Right atrium auricular region (tissue), 2 donors: ENCODE results near the gene POLR3E. TPM values are rescaled to one million over a fixed set of nuclear protein-coding genes. Genes with fewer than 3 reads are reported as not detected.
"Not testable (repeated sequence)": the region's sequence is repeated elsewhere in the genome, so short reads cannot be mapped to it uniquely, and the experiment has no call there.

Source experiments
- DNase-seq: peaks from one replicate; pipeline ENCODE4 v3.0.0-alpha.2; 2019; ENCODE audit warnings: low spot score
- H3K27ac ChIP-seq, 2 donors: fragments of 200-600 bp; sonication (generic); 1 replicate in 1 of 2; 2 replicates in 1 of 2; pipeline ENCODE4 v1.5.1; 2016 to 2019
- H3K27me3 ChIP-seq, 2 donors: fragments of 200-600 bp; sonication (generic); one replicate each; pipeline versions ENCODE4 v1.5.1 to v1.6.0; 2017 to 2019
- H3K36me3 ChIP-seq: fragments of 200-600 bp; sonication (generic); one replicate; pipeline ENCODE4 v1.5.1; 2016
- H3K4me1 ChIP-seq, 2 donors: fragments of 200-600 bp; sonication (generic); one replicate each; pipeline versions ENCODE4 v1.5.1 to v1.6.0; 2017 to 2019
- H3K4me3 ChIP-seq, 2 donors: fragments of 200-600 bp; sonication (generic); 1 replicate in 1 of 2; 2 replicates in 1 of 2; pipeline ENCODE4 v1.5.1; 2017 to 2019; ENCODE audit warnings: mild to moderate bottlenecking in 1 of 2, moderate library complexity in 1 of 2
- H3K9me3 ChIP-seq, 2 donors: fragments of 200-600 bp; sonication (generic); one replicate each; pipeline ENCODE4 v1.5.1; 2019
- total RNA-seq, 2 donors: library from RNA; depleted of rRNA; stranded (reverse); fragments of >200 nt; gene quantifications; one replicate each; pipeline ENCODE4 v1.1.0, GENCODE V29; 2016
- TF ChIP-seq, protein P1 (sequence below), 2 donors: fragments of 200-600 bp; sonication (generic); IDR thresholded peaks; one replicate each; pipeline ENCODE4 v1.5.1; 2019; ENCODE audit warnings: antibody characterized with exemption in 2 of 2

Gene POLR3E
- total RNA-seq, 2 donors from 2014 or later: 30.3 to 31.1 TPM

DNA sequence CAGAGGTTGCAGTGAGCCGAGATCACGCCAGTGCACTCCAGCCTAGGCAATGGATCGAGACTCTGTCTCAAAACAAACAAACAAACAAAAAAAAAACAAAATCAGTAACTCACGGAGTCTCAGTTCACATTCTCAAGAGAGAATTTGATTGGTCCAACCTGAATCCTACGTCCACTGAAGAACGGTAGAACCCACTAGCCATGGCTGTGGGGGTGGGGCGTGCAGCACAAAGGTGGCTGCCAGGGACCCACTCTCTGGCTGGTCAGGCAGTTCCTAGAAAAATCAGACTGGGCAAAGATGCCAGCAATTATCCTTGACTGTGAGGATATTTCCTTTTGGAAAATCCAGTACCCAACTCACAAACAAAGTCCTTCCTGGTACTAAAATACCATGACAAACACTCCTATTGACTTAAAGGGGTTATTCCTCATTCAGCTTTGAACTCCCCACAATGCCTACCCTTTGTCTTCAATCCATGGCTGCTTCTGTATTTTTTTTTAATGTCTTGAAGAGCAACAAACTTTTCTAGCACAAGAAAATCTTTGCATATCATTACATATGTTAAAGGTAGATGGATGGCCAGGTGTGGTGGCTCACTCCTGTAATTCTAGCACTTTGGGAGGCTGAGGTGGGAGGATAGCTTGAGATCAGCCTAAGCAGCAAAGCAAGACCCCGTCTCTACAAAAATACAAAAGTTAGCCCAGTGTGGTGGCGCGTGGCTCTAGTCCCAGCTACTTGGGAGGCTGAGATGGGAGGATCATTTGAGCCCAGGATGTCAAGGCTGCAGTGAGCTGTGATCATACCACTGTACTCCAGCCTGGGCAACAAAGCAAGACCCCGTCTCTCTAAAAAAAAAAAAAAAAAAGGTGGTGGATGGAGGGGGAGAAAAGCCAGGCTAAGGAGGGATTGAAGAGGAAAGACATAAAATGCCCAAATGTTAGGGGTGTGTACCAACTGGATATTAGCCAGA, 3.8 kb upstream of the POLR3E start:
- Histone ChIP-seq H3K36me3 (no peaks in the 10 kb centered on the region), H3K27ac (no peak overlapping the region), H3K4me1 (peaks cover 0 to 8% of the 10 kb centered on the region in 2 donors), H3K9me3 (no peaks in the 10 kb centered on the region), H3K27me3 (no peaks in the 10 kb centered on the region), H3K4me3 (no peak overlapping the region)
- DNase-seq: no peak
- TF ChIP-seq, protein P1, sequence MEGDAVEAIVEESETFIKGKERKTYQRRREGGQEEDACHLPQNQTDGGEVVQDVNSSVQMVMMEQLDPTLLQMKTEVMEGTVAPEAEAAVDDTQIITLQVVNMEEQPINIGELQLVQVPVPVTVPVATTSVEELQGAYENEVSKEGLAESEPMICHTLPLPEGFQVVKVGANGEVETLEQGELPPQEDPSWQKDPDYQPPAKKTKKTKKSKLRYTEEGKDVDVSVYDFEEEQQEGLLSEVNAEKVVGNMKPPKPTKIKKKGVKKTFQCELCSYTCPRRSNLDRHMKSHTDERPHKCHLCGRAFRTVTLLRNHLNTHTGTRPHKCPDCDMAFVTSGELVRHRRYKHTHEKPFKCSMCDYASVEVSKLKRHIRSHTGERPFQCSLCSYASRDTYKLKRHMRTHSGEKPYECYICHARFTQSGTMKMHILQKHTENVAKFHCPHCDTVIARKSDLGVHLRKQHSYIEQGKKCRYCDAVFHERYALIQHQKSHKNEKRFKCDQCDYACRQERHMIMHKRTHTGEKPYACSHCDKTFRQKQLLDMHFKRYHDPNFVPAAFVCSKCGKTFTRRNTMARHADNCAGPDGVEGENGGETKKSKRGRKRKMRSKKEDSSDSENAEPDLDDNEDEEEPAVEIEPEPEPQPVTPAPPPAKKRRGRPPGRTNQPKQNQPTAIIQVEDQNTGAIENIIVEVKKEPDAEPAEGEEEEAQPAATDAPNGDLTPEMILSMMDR (IDR thresholded peaks at IDR 0.05): no peak

DNA sequence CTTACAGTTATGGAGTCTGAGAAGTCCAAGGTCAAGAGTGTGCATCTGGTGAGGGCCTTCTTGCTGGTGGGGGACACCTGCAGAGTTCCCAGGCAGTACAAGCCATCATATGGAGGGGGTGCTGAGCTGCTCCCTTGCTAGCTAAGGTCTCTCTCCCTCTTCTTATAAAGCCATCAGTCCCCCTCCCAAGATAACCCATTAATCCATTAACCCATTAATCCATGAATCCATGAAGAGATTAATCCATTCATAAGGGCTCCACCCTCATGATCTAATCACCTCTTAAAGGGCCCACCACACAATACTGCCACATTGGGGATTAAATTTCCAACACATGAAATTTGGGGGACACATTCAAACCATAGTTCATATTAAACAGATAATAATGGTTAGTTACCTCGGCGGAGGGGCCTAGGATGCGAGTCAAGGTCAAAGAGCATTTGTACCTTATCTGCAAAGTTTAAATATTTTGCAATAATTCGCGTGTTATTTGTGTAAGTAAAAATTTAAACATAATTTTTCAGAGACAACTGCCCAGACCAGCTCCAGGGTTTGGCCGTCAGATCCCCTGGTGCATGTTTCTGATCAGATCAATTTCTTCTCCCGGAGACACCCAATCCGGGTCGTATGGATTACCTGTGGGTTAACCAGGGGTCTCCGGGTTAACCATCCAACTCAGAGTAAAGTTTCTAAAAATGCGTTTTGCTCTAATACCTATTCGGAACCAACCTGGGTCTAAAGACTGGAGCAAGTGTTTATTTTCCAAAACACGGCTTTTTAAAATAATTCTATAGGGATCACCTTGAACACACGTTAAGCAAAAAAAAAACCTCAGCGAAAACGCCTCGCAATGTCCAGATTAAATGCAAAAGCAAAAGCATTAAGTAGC, 740 bp upstream of the POLR3E start:
- Histone ChIP-seq H3K4me1 (peaks cover 0 to 30% of the 10 kb centered on the region in 2 donors), H3K27me3 (no peaks in the 10 kb centered on the region), H3K36me3 (no peaks in the 10 kb centered on the region), H3K9me3 (no peaks in the 10 kb centered on the region), H3K4me3 (peak overlapping the region; percentile 77 to 81), H3K27ac (peak overlapping the region; percentile 37 to 54)
- no peak for DNase-seq
- TF ChIP-seq, protein P1 (IDR thresholded peaks at IDR 0.05): no peak

DNA sequence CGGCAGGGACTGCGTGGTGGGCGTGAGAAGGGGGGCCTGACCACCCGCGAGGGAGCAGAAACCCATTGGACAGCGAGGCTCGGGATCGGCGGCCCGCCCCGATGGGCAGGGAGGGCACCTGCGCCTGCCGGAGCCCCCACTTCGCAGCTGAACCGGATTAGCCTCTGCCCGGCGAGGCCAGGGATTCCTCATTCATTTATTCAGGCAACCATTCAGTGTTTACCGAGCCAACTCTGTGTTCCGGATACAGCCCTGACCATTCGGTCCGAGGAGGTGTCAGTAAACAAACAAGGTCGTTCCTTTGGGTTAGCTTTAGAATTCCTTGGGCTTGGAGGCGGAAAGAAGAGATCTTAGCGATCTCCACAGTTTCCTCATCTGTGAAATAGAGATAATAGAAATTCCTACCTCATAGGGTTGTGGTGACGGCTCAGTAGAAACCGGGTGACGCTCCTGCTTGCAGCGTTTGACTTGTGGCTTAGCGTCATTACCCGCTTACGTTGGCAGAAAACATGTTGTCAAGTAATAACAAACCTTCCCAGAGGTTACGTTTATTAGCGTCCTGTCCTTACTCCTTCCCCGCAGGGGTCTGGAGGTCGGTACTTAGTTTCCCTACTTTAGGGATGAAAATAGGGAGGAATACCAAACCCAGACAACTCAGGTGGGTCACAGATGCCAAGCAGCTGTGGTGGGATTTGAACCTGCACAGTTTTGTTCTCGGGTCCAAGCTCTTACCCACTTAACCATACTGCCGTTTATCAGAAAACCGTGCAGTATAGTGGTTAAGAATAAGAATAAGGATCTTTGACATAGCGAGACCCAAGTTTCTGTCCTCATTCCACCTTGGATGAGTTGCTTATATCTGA, 893 bp downstream of the POLR3E start:
- Histone ChIP-seq H3K27ac (peak overlapping the region; percentile 92 to 97), H3K27me3 (no peaks in the 10 kb centered on the region), H3K4me1 (peaks cover 0 to 30% of the 10 kb centered on the region in 2 donors), H3K36me3 (peaks cover 10% of the 10 kb centered on the region), H3K9me3 (no peaks in the 10 kb centered on the region), H3K4me3 (peak overlapping the region; percentile 77 to 81)
- DNase-seq: peak; percentile 75
- TF ChIP-seq, protein P1 (IDR thresholded peaks at IDR 0.05): no peak

DNA sequence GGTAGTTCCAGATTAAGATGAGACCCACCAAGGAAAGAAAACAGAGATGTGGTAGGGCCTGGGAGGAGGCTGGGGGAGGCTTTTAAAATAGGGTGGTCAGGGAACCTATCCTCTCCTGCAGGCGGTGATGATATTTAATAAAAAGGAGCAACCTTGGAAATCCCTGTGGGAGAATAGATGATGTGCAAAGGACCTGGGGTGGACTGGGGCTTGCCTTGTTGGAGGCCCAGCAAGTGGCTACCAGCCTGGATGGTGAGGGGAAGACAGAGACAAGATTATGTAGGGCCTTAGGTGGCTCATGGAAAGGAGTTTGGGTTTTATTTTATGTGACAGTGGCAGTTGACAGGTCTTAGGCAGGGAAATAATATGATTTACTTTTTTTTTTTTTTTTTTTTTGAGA, 1.8 kb downstream of the POLR3E start:
- DNase-seq: no peak
- TF ChIP-seq, protein P1 (IDR thresholded peaks at IDR 0.05): no peak
- H3K4me3 ChIP-seq: no peak overlapping the region
- H3K9me3 ChIP-seq: no peaks in the 10 kb centered on the region
- peak overlapping the region; percentile 92 to 97 for H3K27ac ChIP-seq
- H3K4me1 ChIP-seq: peaks cover 0 to 30% of the 10 kb centered on the region in 2 donors
- peaks cover 16% of the 10 kb centered on the region for H3K36me3 ChIP-seq
- H3K27me3 ChIP-seq: no peaks in the 10 kb centered on the region

DNA sequence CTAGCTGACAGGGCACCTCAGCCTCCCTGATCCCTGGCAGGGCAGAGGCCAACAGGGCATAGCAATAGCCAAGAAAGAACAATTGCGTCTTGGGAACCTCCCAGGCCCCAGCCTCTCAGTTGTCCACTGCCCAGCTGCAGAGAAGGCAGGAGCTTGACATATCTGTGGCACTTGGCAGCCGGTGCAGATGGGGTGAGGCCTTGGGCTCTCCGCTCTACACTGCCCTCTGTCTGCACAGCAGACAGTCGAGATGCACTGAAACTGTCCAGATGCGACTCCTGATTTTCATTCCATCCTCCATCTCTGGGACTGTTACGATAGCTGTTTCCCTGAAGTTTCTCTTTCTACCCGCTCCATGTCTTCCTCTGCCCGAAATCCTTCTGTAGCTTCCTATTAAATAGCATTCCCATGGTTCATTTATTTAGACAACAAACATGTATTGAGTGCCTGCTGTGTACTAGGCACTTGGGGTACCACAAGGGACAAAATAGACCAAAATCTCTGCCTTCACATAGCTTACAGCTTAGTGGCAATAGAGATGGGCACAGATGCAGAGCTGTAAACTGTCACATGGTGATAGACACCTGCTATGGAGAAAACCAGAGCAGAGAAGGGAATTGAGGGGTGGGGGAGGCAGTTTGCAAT, 3.3 kb downstream of the POLR3E start:
- no peak overlapping the region for H3K4me3 ChIP-seq
- peaks cover 0 to 30% of the 10 kb centered on the region in 2 donors for H3K4me1 ChIP-seq
- peaks cover 31% of the 10 kb centered on the region for H3K36me3 ChIP-seq
- no peak overlapping the region for H3K27ac ChIP-seq
- TF ChIP-seq, protein P1 (IDR thresholded peaks at IDR 0.05): peak; percentile 18 to 78
- H3K27me3 ChIP-seq: no peaks in the 10 kb centered on the region
- no peaks in the 10 kb centered on the region for H3K9me3 ChIP-seq
- DNase-seq: no peak

DNA sequence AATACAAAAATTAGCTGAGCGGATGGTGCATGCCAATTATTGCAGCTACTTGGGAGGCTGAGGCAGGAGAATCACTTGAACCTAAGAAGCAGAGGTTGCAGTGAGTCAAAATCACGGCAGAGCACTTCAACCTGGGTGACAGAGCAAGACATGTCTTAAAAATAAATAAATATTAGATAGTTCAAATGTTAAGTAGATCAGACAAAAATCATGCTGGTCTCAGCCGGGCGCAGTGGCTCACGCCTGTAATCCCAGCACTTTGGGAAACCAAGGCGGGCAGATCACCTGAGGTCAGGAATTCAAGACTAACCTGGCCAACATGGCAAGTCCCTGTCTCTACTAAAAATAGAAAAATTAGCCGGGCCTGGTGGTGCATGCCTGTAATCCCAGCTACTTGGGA, 4.2 kb downstream of the POLR3E start:
- H3K27me3 ChIP-seq, H3K27ac ChIP-seq: not testable (repeated sequence)
- H3K36me3 ChIP-seq: peaks cover 37% of the 10 kb centered on the region

More for the DNA sequence above, 4.2 kb downstream of the POLR3E start:
- not testable (repeated sequence) for H3K9me3 ChIP-seq, DNase-seq, H3K4me3 ChIP-seq
- peaks cover 0 to 25% of the 10 kb centered on the region in 2 donors for H3K4me1 ChIP-seq
